HEK293 (cell line): ENCODE measurements around the gene WDR70.

Source experiments
- CTCF ChIA-PET: fragments of 350-600 bp; formaldehyde crosslinking; extraction: SDS; loops from one replicate; lab custom pipeline; 2021; ENCODE audit warnings: antibody characterized with exemption; lab: Yijun Ruan, JAX
- POLR2A ChIA-PET: fragments of 300-600 bp; formaldehyde crosslinking; extraction: SDS; loops from one replicate; lab custom pipeline; 2020; ENCODE audit warnings: antibody characterized with exemption, inconsistent platforms; lab: Yijun Ruan, JAX
- H3K27ac ChIP-seq: fragments of 200-500 bp; sonication (Bioruptor generic); 2 replicates; pipeline ENCODE4 v1.5.1; 2014; ENCODE audit warnings: low read depth, low read length, control low read depth, inconsistent platforms; ENCODE audit errors: extremely low read depth
- H3K36me3 ChIP-seq, 2 experiments: fragments of 200-500 bp in 1 of 2; sonication (Bioruptor generic) in 1 of 2; 1 replicate in 1 of 2; 2 replicates in 1 of 2; pipeline ENCODE4 v1.5.1; 2014 to 2017; ENCODE audit warnings: inconsistent platforms in 2 of 2, low read length in 2 of 2; ENCODE audit not compliant: control insufficient read depth in 2 of 2, insufficient read depth in 1 of 2
- H3K4me1 ChIP-seq: fragments of 200-500 bp; sonication (Bioruptor generic); 2 replicates; pipeline ENCODE4 v1.5.1; 2014; ENCODE audit warnings: mild to moderate bottlenecking, low read length, inconsistent platforms; ENCODE audit not compliant: control insufficient read depth, insufficient read depth
- H3K4me3 ChIP-seq: 2 replicates; pipeline ENCODE4 v1.5.1; 2011; ENCODE audit warnings: low read depth, mild to moderate bottlenecking, control low read depth, low read length, moderate library complexity
- H3K9me3 ChIP-seq: fragments of 200-500 bp; sonication (Bioruptor generic); 2 replicates; pipeline ENCODE4 v1.5.1; 2014; ENCODE audit warnings: low read depth, low read length, inconsistent platforms; ENCODE audit not compliant: control insufficient read depth, insufficient read depth
- BCL11A ChIP-seq: fragments of 450-650 bp; formaldehyde crosslinking; IDR thresholded peaks from 2 replicates; pipeline ENCODE4 v1.5.1; 2016; ENCODE audit warnings: low read depth, missing biosample characterization, missing genetic modification characterization
- KLF16 ChIP-seq: fragments of 450-650 bp; formaldehyde crosslinking; IDR thresholded peaks from 2 replicates; pipeline ENCODE4 v1.5.1; 2017; ENCODE audit warnings: missing biosample characterization, missing genetic modification characterization
- KLF9 ChIP-seq: fragments of 450-650 bp; formaldehyde crosslinking; IDR thresholded peaks from 2 replicates; pipeline ENCODE4 v1.5.1; 2016; ENCODE audit warnings: missing biosample characterization, missing genetic modification characterization, low read depth
- MZF1 ChIP-seq: fragments of 450-650 bp; formaldehyde crosslinking; IDR thresholded peaks from 2 replicates; pipeline ENCODE4 v1.5.1; 2017; ENCODE audit warnings: missing biosample characterization, missing genetic modification characterization, borderline replicate concordance
- PRDM10 ChIP-seq: fragments of 450-650 bp; formaldehyde crosslinking; IDR thresholded peaks from 2 replicates; pipeline ENCODE4 v1.5.1; 2016; ENCODE audit warnings: missing biosample characterization, missing genetic modification characterization
- SALL2 ChIP-seq: fragments of 450-650 bp; formaldehyde crosslinking; IDR thresholded peaks from 2 replicates; pipeline ENCODE4 v1.5.0; 2017; ENCODE audit warnings: missing biosample characterization, mild to moderate bottlenecking, missing genetic modification characterization, borderline replicate concordance
- SP2 ChIP-seq: fragments of 450-650 bp; formaldehyde crosslinking; IDR thresholded peaks from 2 replicates; pipeline ENCODE4 v1.5.1; 2016; ENCODE audit warnings: missing biosample characterization, missing genetic modification characterization
- YY2 ChIP-seq: fragments of 450-650 bp; formaldehyde crosslinking; IDR thresholded peaks from 2 replicates; pipeline ENCODE4 v1.5.1; 2016; ENCODE audit warnings: missing biosample characterization, missing genetic modification characterization
- ZBTB48 ChIP-seq: fragments of 450-650 bp; formaldehyde crosslinking; IDR thresholded peaks from 2 replicates; pipeline ENCODE4 v1.5.1; 2016; ENCODE audit warnings: missing biosample characterization, missing genetic modification characterization
- ZFHX2 ChIP-seq: fragments of 450-650 bp; formaldehyde crosslinking; conservative IDR thresholded peaks from 2 replicates; pipeline ENCODE4 v1.5.1; 2016; ENCODE audit warnings: missing biosample characterization, missing genetic modification characterization
- ZNF169 ChIP-seq: fragments of 450-650 bp; formaldehyde crosslinking; IDR thresholded peaks from 2 replicates; pipeline ENCODE4 v1.5.1; 2016; ENCODE audit warnings: missing biosample characterization, missing genetic modification characterization
- ZNF19 ChIP-seq: fragments of 450-650 bp; formaldehyde crosslinking; IDR thresholded peaks from 2 replicates; pipeline ENCODE4; 2016; ENCODE audit warnings: missing biosample characterization, missing genetic modification characterization, low read depth
- ZNF211 ChIP-seq: fragments of 450-650 bp; formaldehyde crosslinking; IDR thresholded peaks from 2 replicates; pipeline ENCODE4 v1.5.1; 2016; ENCODE audit warnings: low read depth, missing biosample characterization, missing genetic modification characterization
- ZNF223 ChIP-seq: fragments of 450-650 bp; formaldehyde crosslinking; IDR thresholded peaks from 2 replicates; pipeline ENCODE4 v1.5.1; 2016; ENCODE audit warnings: missing biosample characterization, missing genetic modification characterization
- ZNF311 ChIP-seq: fragments of 450-650 bp; formaldehyde crosslinking; IDR thresholded peaks from 2 replicates; pipeline ENCODE4 v1.5.1; 2017; ENCODE audit warnings: missing biosample characterization, missing genetic modification characterization, borderline replicate concordance
- ZNF341 ChIP-seq: fragments of 450-650 bp; formaldehyde crosslinking; IDR thresholded peaks from 2 replicates; pipeline ENCODE4; 2016; ENCODE audit warnings: low read depth, missing biosample characterization, missing genetic modification characterization
- ZNF350 ChIP-seq: fragments of 450-650 bp; formaldehyde crosslinking; IDR thresholded peaks from 2 replicates; pipeline ENCODE4 v1.5.0; 2017; ENCODE audit warnings: missing biosample characterization, mild to moderate bottlenecking, missing genetic modification characterization
- ZNF37A ChIP-seq: fragments of 450-650 bp; IDR thresholded peaks from 2 replicates; pipeline ENCODE4 v1.5.1; 2018; ENCODE audit warnings: missing biosample characterization, missing genetic modification characterization
- ZNF548 ChIP-seq: fragments of 450-650 bp; formaldehyde crosslinking; IDR thresholded peaks from 2 replicates; pipeline ENCODE4 v1.5.1; 2016; ENCODE audit warnings: missing biosample characterization, missing genetic modification characterization
- ZNF626 ChIP-seq: fragments of 450-650 bp; sonication (Bioruptor Pico); formaldehyde crosslinking; IDR thresholded peaks from 2 replicates; pipeline ENCODE4 v1.5.1; 2018; ENCODE audit warnings: missing biosample characterization, missing genetic modification characterization, inconsistent platforms
- ZNF677 ChIP-seq: fragments of 450-650 bp; IDR thresholded peaks from 2 replicates; pipeline ENCODE4 v1.5.0; 2018; ENCODE audit warnings: missing biosample characterization, mild to moderate bottlenecking, missing genetic modification characterization, moderate library complexity
- ZNF76 ChIP-seq: fragments of 450-650 bp; formaldehyde crosslinking; IDR thresholded peaks from 2 replicates; pipeline ENCODE4; 2016; ENCODE audit warnings: low read depth, missing biosample characterization, missing genetic modification characterization, borderline replicate concordance
- ZNF791 ChIP-seq: fragments of 450-650 bp; formaldehyde crosslinking; IDR thresholded peaks from 2 replicates; pipeline ENCODE4 v1.5.1; 2016; ENCODE audit warnings: missing biosample characterization, missing genetic modification characterization
- ZSCAN4 ChIP-seq: fragments of 450-650 bp; formaldehyde crosslinking; IDR thresholded peaks from 2 replicates; pipeline ENCODE4 v1.5.1; 2017; ENCODE audit warnings: missing biosample characterization, missing genetic modification characterization
- TF ChIP-seq, protein P1 (sequence below): sonication (generic); formaldehyde crosslinking; IDR thresholded peaks from 2 replicates; pipeline ENCODE4 v1.8.1; 2022; ENCODE audit warnings: mild to moderate bottlenecking, moderate library complexity, missing genetic modification reagents
- TF ChIP-seq, protein P2 (sequence below): fragments of 450-650 bp; formaldehyde crosslinking; IDR thresholded peaks from 2 replicates; pipeline ENCODE4 v1.5.1; 2016; ENCODE audit warnings: missing biosample characterization, missing genetic modification characterization
- TF ChIP-seq, protein P3 (sequence below): fragments of 450-650 bp; formaldehyde crosslinking; optimal IDR thresholded peaks from 2 replicates; pipeline ENCODE3; 2016; ENCODE audit warnings: missing biosample characterization, mild to moderate bottlenecking, missing genetic modification characterization

WDR70 gene

DNA sequence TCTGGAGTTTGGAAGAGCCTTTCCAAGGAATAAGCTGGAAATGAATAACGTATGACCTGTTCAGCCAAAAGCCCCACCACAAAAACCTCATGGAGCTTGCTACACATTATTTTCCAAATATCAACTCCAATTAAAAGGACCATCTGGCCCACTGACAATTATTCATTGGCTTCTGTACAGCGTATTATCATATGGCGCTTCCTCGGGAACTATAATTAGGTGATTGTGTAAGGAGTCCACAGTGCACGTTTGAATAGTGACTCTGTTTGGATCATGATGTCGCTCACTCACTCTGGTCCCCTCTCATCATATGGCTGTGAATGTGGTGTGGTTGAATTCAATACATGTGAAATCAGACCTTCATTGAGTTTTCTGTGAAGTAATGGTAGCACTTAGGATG is 408.6 kb downstream of the WDR70 start:
- H3K4me3 ChIP-seq, result no peak overlapping the region
- no peaks in the 10 kb centered on the region for H3K4me1 ChIP-seq
- H3K27ac ChIP-seq, result no peak overlapping the region
- no peaks in the 10 kb centered on the region for H3K9me3 ChIP-seq
- no peak for TF ChIP-seq ZSCAN4
- no peak for TF ChIP-seq KLF16 (tag by site-specific recombination)
- TF ChIP-seq, protein P1, sequence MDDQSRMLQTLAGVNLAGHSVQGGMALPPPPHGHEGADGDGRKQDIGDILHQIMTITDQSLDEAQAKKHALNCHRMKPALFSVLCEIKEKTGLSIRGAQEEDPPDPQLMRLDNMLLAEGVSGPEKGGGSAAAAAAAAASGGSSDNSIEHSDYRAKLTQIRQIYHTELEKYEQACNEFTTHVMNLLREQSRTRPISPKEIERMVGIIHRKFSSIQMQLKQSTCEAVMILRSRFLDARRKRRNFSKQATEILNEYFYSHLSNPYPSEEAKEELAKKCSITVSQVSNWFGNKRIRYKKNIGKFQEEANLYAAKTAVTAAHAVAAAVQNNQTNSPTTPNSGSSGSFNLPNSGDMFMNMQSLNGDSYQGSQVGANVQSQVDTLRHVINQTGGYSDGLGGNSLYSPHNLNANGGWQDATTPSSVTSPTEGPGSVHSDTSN, result no peak
- TF ChIP-seq ZNF37A (tag by site-specific recombination), result no peak
- TF ChIP-seq ZNF76 (tag by site-specific recombination), result no peak
- TF ChIP-seq, protein P2, sequence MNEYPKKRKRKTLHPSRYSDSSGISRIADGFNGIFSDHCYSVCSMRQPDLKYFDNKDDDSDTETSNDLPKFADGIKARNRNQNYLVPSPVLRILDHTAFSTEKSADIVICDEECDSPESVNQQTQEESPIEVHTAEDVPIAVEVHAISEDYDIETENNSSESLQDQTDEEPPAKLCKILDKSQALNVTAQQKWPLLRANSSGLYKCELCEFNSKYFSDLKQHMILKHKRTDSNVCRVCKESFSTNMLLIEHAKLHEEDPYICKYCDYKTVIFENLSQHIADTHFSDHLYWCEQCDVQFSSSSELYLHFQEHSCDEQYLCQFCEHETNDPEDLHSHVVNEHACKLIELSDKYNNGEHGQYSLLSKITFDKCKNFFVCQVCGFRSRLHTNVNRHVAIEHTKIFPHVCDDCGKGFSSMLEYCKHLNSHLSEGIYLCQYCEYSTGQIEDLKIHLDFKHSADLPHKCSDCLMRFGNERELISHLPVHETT, result no peak
- TF ChIP-seq ZNF211 (tag by site-specific recombination), result no peak
- TF ChIP-seq ZNF791 (tag by site-specific recombination), result no peak
- TF ChIP-seq ZNF341, result no peak
- TF ChIP-seq ZNF19 (tag by site-specific recombination), result no peak
- TF ChIP-seq YY2 (tag by site-specific recombination), result no peak
- no peak for TF ChIP-seq ZNF311
- TF ChIP-seq, protein P3, sequence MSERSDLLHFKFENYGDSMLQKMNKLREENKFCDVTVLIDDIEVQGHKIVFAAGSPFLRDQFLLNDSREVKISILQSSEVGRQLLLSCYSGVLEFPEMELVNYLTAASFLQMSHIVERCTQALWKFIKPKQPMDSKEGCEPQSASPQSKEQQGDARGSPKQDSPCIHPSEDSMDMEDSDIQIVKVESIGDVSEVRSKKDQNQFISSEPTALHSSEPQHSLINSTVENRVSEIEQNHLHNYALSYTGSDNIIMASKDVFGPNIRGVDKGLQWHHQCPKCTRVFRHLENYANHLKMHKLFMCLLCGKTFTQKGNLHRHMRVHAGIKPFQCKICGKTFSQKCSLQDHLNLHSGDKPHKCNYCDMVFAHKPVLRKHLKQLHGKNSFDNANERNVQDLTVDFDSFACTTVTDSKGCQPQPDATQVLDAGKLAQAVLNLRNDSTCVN (tag by site-specific recombination), result no peak
- TF ChIP-seq ZNF548, result no peak
- CTCF ChIA-PET, result interaction anchor here (0.6 to 1.9 kb wide), 2 partner anchors 13 to 49 kb away, joined by 4 to 5 read pairs; no protein-coding TSS in a partner anchor
- H3K36me3 ChIP-seq, result no peaks in the 10 kb centered on the region
- POLR2A ChIA-PET, result no interaction called here

DNA sequence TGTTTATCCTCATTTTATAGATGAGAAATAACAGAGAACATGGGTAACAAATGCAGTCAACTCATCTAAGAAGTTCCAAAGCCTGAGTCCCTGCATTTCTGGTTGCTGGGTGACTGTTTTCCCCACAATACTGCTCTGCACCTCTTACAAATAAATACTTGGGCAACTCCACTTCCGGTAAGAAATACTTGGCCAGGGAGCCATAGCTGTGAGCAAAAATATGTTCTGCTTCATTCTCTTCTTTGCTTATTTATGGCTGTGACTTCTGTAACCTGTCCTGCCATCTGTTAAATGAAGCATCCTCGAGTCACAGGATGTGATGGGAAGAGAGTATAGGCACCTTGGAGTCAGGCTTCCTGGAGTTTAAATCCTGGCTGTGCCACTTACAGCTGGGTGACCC is 410.9 kb downstream of the WDR70 start:
- POLR2A ChIA-PET, result no interaction called here

DNA sequence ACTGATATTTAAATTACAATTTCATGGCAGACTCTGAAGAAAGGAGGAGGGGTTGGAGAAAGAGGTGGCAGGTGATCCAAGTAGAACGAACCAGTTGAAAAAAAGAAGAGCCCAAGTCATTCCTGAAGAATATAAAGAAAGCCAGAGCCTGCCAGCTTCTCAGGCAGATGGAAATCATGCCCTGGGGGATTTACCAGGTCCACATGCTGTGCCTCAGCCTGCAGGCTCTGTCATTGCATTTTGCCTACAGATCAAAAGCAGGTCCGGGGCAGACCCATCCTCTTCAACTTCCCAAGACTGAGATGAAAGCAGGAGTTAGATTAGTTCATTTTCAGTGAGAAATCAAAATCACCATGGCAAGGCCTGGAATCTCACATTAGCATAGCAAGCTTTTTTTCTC is 412.2 kb downstream of the WDR70 start:
- ChIA-PET CTCF (interaction anchor here (0.8 kb wide), 1 partner anchor 17 kb away, joined by 3 read pairs; no protein-coding TSS in a partner anchor), POLR2A (no interaction called here)
- H3K36me3 ChIP-seq, result no peaks in the 10 kb centered on the region
- TF ChIP-seq ZNF350 (tag by site-specific recombination) (no peak), MZF1 (no peak), ZBTB48 (tag by site-specific recombination) (no peak), SALL2 (no peak), PRDM10 (tag by site-specific recombination) (no peak), KLF9 (tag by site-specific recombination) (no peak), ZFHX2 (no peak), BCL11A (tag by site-specific recombination) (no peak), ZNF169 (tag by site-specific recombination) (no peak), ZNF223 (tag by site-specific recombination) (no peak), ZNF626 (no peak)

More for the DNA sequence above, 410.9 kb downstream of the WDR70 start:
- Histone ChIP-seq H3K4me3 (no peak overlapping the region), H3K36me3 (no peaks in the 10 kb centered on the region), H3K4me1 (no peaks in the 10 kb centered on the region)
- CTCF ChIA-PET, result interaction anchor here (0.7 kb wide), 1 partner anchor 404 kb away, joined by 3 read pairs; no protein-coding TSS in a partner anchor
- TF ChIP-seq SP2 (tag by site-specific recombination) (no peak), ZNF677 (tag by site-specific recombination) (no peak)
- TF ChIP-seq, all 188 proteins: peak for 0
- no peak overlapping the region for H3K27ac ChIP-seq
- H3K9me3 ChIP-seq, result no peaks in the 10 kb centered on the region

More for the DNA sequence above, 412.2 kb downstream of the WDR70 start:
- Histone ChIP-seq H3K4me1 (no peaks in the 10 kb centered on the region), H3K9me3 (no peaks in the 10 kb centered on the region), H3K4me3 (no peak overlapping the region), H3K27ac (no peak overlapping the region)
